ENCODE results near the gene TMEM187.

Gene TMEM187

GRCh38 chrX:153956044-153956907 lies 16.3 kb upstream of the TMEM187 start:
- no peak for DNase-seq

GRCh38 chrX:153957224-153957623 lies 15.3 kb upstream of the TMEM187 start:
- no peak for DNase-seq

- DNase-seq, result no peak
These were observed 13.9 kb upstream of the TMEM187 start for GRCh38 chrX:153958605-153959004.

- no peak for DNase-seq
These were observed 12.9 kb upstream of the TMEM187 start for GRCh38 chrX:153959649-153960048.

- DNase-seq, result no peak
These were observed 12.5 kb upstream of the TMEM187 start for GRCh38 chrX:153960077-153960476.

GRCh38 chrX:153960786-153961185 lies 11.8 kb upstream of the TMEM187 start:
- DNase-seq, result no peak

- DNase-seq, result no peak
These were observed 11.3 kb upstream of the TMEM187 start for GRCh38 chrX:153961292-153961691.

- no peak for DNase-seq
These were observed 9.0 kb upstream of the TMEM187 start for GRCh38 chrX:153963546-153963945.

- DNase-seq, result no peak
These were observed 8.4 kb upstream of the TMEM187 start for GRCh38 chrX:153964105-153964504.

- no peak for DNase-seq
These were observed 7.1 kb upstream of the TMEM187 start for GRCh38 chrX:153965406-153965805.

GRCh38 chrX:153966283-153966688 lies 6.3 kb upstream of the TMEM187 start:
- DNase-seq, result no peak

GRCh38 chrX:153966841-153967535 lies 5.6 kb upstream of the TMEM187 start:
- no peak for DNase-seq

GRCh38 chrX:153967536-153968224 lies 4.9 kb upstream of the TMEM187 start:
- no peak for DNase-seq

- DNase-seq, result no peak
These were observed 4.3 kb upstream of the TMEM187 start for GRCh38 chrX:153968255-153968654.

GRCh38 chrX:153968754-153969124 lies 3.8 kb upstream of the TMEM187 start:
- DNase-seq, result no peak

- DNase-seq, result no peak
These were observed 3.2 kb upstream of the TMEM187 start for GRCh38 chrX:153969125-153969903.

GRCh38 chrX:153969904-153970356 lies 2.6 kb upstream of the TMEM187 start:
- DNase-seq, result no peak

- DNase-seq, result peak; percentile 24
These were observed 2.0 kb upstream of the TMEM187 start for GRCh38 chrX:153970357-153971123.

- peak; percentile 70 for DNase-seq
These were observed 1.5 kb upstream of the TMEM187 start for GRCh38 chrX:153971124-153971449.

GRCh38 chrX:153971450-153972367 lies 845 bp upstream of the TMEM187 start, which contains the start of gene HCFC1:
HCFC1 (minus strand) TSS chrX:153971818; CDS start chrX:153970840, 978 bp downstream.
- DNase-seq, result peak; percentile 90

All from NCI-H446 treated with DMSO at 0.1 percent for 48 hours (cell line).